ENCODE data around the gene NUP214. TPM values are rescaled to one million over a fixed set of nuclear protein-coding genes. Genes with fewer than 3 reads are reported as not detected.

NUP214 gene
- total RNA-seq, 5 donors from 2014 or later (not counting 1 experiment from before 2014, with no cell fraction given) = 66.7 to 106 (median 68.5) TPM

GRCh38 chr9:131233556-131233955, 108.2 kb downstream of the NUP214 start:
- H3K27ac ChIP-seq (ENCODE audit: low read length) = peak overlapping the region; percentile 67
- ATAC-seq (replicated peaks in 1 of 4) (peak in 3 of 4 experiments; percentile 10 to 37 (median 17)), DNase-seq (peak in 12 of 35 experiments; percentile 14 to 66 (median 27))
- POLR2A ChIA-PET = interaction anchor here in 1 of 2 donors (0.5 to 0.7 kb wide), 2 partner anchors 38 to 1536 kb away, joined by 4 read pairs; no protein-coding TSS in a partner anchor
- CTCF ChIA-PET = no interaction called here
- H3K4me1 ChIP-seq (ENCODE audit: control insufficient read depth in 1 of 2, extremely low read depth in 1 of 2, insufficient read depth in 2 of 2, low read length in 2 of 2) = peaks cover 9 to 63% of the 10 kb centered on the region in 2 experiments
- H3K9me3 Mint-ChIP-seq = no peaks in the 10 kb centered on the region
- no peaks in the 10 kb centered on the region for H3K27me3 Mint-ChIP-seq
- 47% methylated on average over 3 of the region's 11 CpGs for WGBS (ENCODE audit: insufficient coverage)
- H3K4me3 Mint-ChIP-seq = peak overlapping the region; percentile 47 to 75 (median 51)
- H3K4me1 Mint-ChIP-seq = peaks cover 35 to 49% (median 46%) of the 10 kb centered on the region in 3 donors
- peaks cover 3 to 48% of the 10 kb centered on the region in 2 donors for H3K36me3 ChIP-seq (ENCODE audit: control insufficient read depth in 2 of 2, extremely low read depth in 1 of 2, insufficient read depth in 1 of 2, low read length in 1 of 2)
- H3K9me3 ChIP-seq = no peaks in the 10 kb centered on the region
- H3K27me3 ChIP-seq (replicated peaks in 1 of 2; ENCODE audit: control insufficient read depth in 2 of 2, extremely low read depth in 1 of 2, insufficient read depth in 2 of 2, low read length in 1 of 2) = no peaks in the 10 kb centered on the region
- peaks cover 37% of the 10 kb centered on the region for H3K36me3 Mint-ChIP-seq
- peak overlapping the region; percentile 93 to 97 for H3K27ac Mint-ChIP-seq
- H3K4me3 ChIP-seq (ENCODE audit: control insufficient read depth in 1 of 2, extremely low read depth in 1 of 2, low read length in 1 of 2) = peak overlapping the region in 1 of 2 donors; percentile 7

- Histone ChIP-seq H3K27ac (ENCODE audit: low read length) (peak overlapping the region; percentile 67), H3K27me3 (replicated peaks in 1 of 2; ENCODE audit: control insufficient read depth in 2 of 2, extremely low read depth in 1 of 2, insufficient read depth in 2 of 2, low read length in 1 of 2) (no peaks in the 10 kb centered on the region), H3K9me3 (no peaks in the 10 kb centered on the region), H3K4me3 (ENCODE audit: control insufficient read depth in 1 of 2, extremely low read depth in 1 of 2, low read length in 1 of 2) (peak overlapping the region in 1 of 2 donors; percentile 7), H3K4me1 (ENCODE audit: control insufficient read depth in 1 of 2, extremely low read depth in 1 of 2, insufficient read depth in 2 of 2, low read length in 2 of 2) (peaks cover 12 to 67% of the 10 kb centered on the region in 2 experiments), H3K36me3 (ENCODE audit: control insufficient read depth in 2 of 2, extremely low read depth in 1 of 2, insufficient read depth in 1 of 2, low read length in 1 of 2) (peaks cover 3 to 44% of the 10 kb centered on the region in 2 donors)
- 74% methylated on average over 8 of the region's 9 CpGs for WGBS (ENCODE audit: insufficient coverage)
- Mint-ChIP-seq H3K9me3 (no peaks in the 10 kb centered on the region), H3K4me3 (peak overlapping the region; percentile 47 to 75 (median 51)), H3K36me3 (peaks cover 35% of the 10 kb centered on the region), H3K27ac (peak overlapping the region; percentile 93 to 97), H3K4me1 (peaks cover 40 to 53% (median 50%) of the 10 kb centered on the region in 3 donors), H3K27me3 (no peaks in the 10 kb centered on the region)
- DNase-seq (peak in 6 of 35 experiments; percentile 12 to 51 (median 22)), ATAC-seq (replicated peaks in 1 of 4) (peak in 1 of 4 experiments; percentile 16)
- ChIA-PET CTCF (no interaction called here), POLR2A (interaction anchor here in 1 of 2 donors (0.5 kb wide), 1 partner anchor 1536 kb away, joined by 4 read pairs; no protein-coding TSS in a partner anchor)
Measured at GRCh38 chr9:131233995-131234394, 108.6 kb downstream of the NUP214 start.

GRCh38 chr9:131234799-131235479, 109.6 kb downstream of the NUP214 start:
- no peaks in the 10 kb centered on the region for H3K9me3 Mint-ChIP-seq
- H3K36me3 Mint-ChIP-seq = peaks cover 31% of the 10 kb centered on the region
- ChIA-PET POLR2A (no interaction called here), CTCF (no interaction called here)
- no peaks in the 10 kb centered on the region for H3K27me3 Mint-ChIP-seq
- no peak overlapping the region for H3K4me3 ChIP-seq (ENCODE audit: control insufficient read depth in 1 of 2, extremely low read depth in 1 of 2, low read length in 1 of 2)
- WGBS (ENCODE audit: insufficient coverage) = 97% methylated on average over 8 of the region's 16 CpGs
- H3K27ac Mint-ChIP-seq = peak overlapping the region; percentile 93 to 97
- peak overlapping the region; percentile 67 for H3K27ac ChIP-seq (ENCODE audit: low read length)
- H3K36me3 ChIP-seq (ENCODE audit: control insufficient read depth in 2 of 2, extremely low read depth in 1 of 2, insufficient read depth in 1 of 2, low read length in 1 of 2) = peaks cover 3 to 34% of the 10 kb centered on the region in 2 donors
- DNase-seq = no peak
- H3K4me3 Mint-ChIP-seq = peak overlapping the region in 1 of 3 donors; percentile 47
- H3K27me3 ChIP-seq (replicated peaks in 1 of 2; ENCODE audit: control insufficient read depth in 2 of 2, extremely low read depth in 1 of 2, insufficient read depth in 2 of 2, low read length in 1 of 2) = no peaks in the 10 kb centered on the region
- no peaks in the 10 kb centered on the region for H3K9me3 ChIP-seq
- no peak for ATAC-seq (replicated peaks in 1 of 4)
- H3K4me1 ChIP-seq (ENCODE audit: control insufficient read depth in 1 of 2, extremely low read depth in 1 of 2, insufficient read depth in 2 of 2, low read length in 2 of 2) = peaks cover 14 to 76% of the 10 kb centered on the region in 2 experiments
- peaks cover 44 to 60% (median 60%) of the 10 kb centered on the region in 3 donors for H3K4me1 Mint-ChIP-seq

- peak overlapping the region; percentile 67 for H3K27ac ChIP-seq (ENCODE audit: low read length)
- H3K4me3 ChIP-seq (ENCODE audit: control insufficient read depth in 1 of 2, extremely low read depth in 1 of 2, low read length in 1 of 2) = no peak overlapping the region
- Mint-ChIP-seq H3K27me3 (no peaks in the 10 kb centered on the region), H3K4me3 (no peak overlapping the region), H3K36me3 (peaks cover 26% of the 10 kb centered on the region), H3K4me1 (peaks cover 44 to 65% (median 64%) of the 10 kb centered on the region in 3 donors), H3K27ac (peak overlapping the region; percentile 80 to 97), H3K9me3 (no peaks in the 10 kb centered on the region)
- H3K4me1 ChIP-seq (ENCODE audit: control insufficient read depth in 1 of 2, extremely low read depth in 1 of 2, insufficient read depth in 2 of 2, low read length in 2 of 2) = peaks cover 14 to 77% of the 10 kb centered on the region in 2 experiments
- CTCF ChIA-PET = no interaction called here
- WGBS (ENCODE audit: insufficient coverage) = 96% methylated on average over 9 of the region's 9 CpGs
- H3K27me3 ChIP-seq (replicated peaks in 1 of 2; ENCODE audit: control insufficient read depth in 2 of 2, extremely low read depth in 1 of 2, insufficient read depth in 2 of 2, low read length in 1 of 2) = no peaks in the 10 kb centered on the region
- POLR2A ChIA-PET = no interaction called here
- DNase-seq (no peak), ATAC-seq (replicated peaks in 1 of 4) (no peak)
- peaks cover 3 to 30% of the 10 kb centered on the region in 2 donors for H3K36me3 ChIP-seq (ENCODE audit: control insufficient read depth in 2 of 2, extremely low read depth in 1 of 2, insufficient read depth in 1 of 2, low read length in 1 of 2)
- H3K9me3 ChIP-seq = no peaks in the 10 kb centered on the region
Measured at GRCh38 chr9:131235480-131235851, 110.1 kb downstream of the NUP214 start.

GRCh38 chr9:131236161-131236560, 110.8 kb downstream of the NUP214 start:
- Histone ChIP-seq H3K27ac (ENCODE audit: low read length) (no peak overlapping the region), H3K36me3 (ENCODE audit: control insufficient read depth in 2 of 2, extremely low read depth in 1 of 2, insufficient read depth in 1 of 2, low read length in 1 of 2) (peaks cover 3 to 25% of the 10 kb centered on the region in 2 donors), H3K27me3 (replicated peaks in 1 of 2; ENCODE audit: control insufficient read depth in 2 of 2, extremely low read depth in 1 of 2, insufficient read depth in 2 of 2, low read length in 1 of 2) (no peaks in the 10 kb centered on the region), H3K4me1 (ENCODE audit: control insufficient read depth in 1 of 2, extremely low read depth in 1 of 2, insufficient read depth in 2 of 2, low read length in 2 of 2) (peaks cover 14 to 79% of the 10 kb centered on the region in 2 experiments), H3K4me3 (ENCODE audit: control insufficient read depth in 1 of 2, extremely low read depth in 1 of 2, low read length in 1 of 2) (no peak overlapping the region), H3K9me3 (no peaks in the 10 kb centered on the region)
- H3K27ac Mint-ChIP-seq = peak overlapping the region; percentile 96 to 97
- no peaks in the 10 kb centered on the region for H3K9me3 Mint-ChIP-seq
- H3K4me1 Mint-ChIP-seq = peaks cover 44 to 65% (median 64%) of the 10 kb centered on the region in 3 donors
- ChIA-PET POLR2A (no interaction called here), CTCF (interaction anchor here in 1 of 2 donors (0.6 kb wide), 1 partner anchor 20 kb away, joined by 5 read pairs; no protein-coding TSS in a partner anchor)
- ATAC-seq (replicated peaks in 1 of 4) (no peak), DNase-seq (no peak)
- H3K27me3 Mint-ChIP-seq = no peaks in the 10 kb centered on the region
- no peak overlapping the region for H3K4me3 Mint-ChIP-seq
- no CpG with 5 or more reads among the region's 8 CpGs for WGBS (ENCODE audit: insufficient coverage)
- peaks cover 22% of the 10 kb centered on the region for H3K36me3 Mint-ChIP-seq

- no peaks in the 10 kb centered on the region for H3K9me3 ChIP-seq
- ATAC-seq (replicated peaks in 1 of 4) (no peak), DNase-seq (no peak)
- H3K27ac ChIP-seq (ENCODE audit: low read length) = no peak overlapping the region
- peak overlapping the region in 1 of 3 donors; percentile 78 for H3K4me3 Mint-ChIP-seq
- WGBS (ENCODE audit: insufficient coverage) = 100% methylated on average over 3 of the region's 5 CpGs
- H3K27me3 ChIP-seq (replicated peaks in 1 of 2; ENCODE audit: control insufficient read depth in 2 of 2, extremely low read depth in 1 of 2, insufficient read depth in 2 of 2, low read length in 1 of 2) = no peaks in the 10 kb centered on the region
- peaks cover 19% of the 10 kb centered on the region for H3K36me3 Mint-ChIP-seq
- peaks cover 14 to 79% of the 10 kb centered on the region in 2 experiments for H3K4me1 ChIP-seq (ENCODE audit: control insufficient read depth in 1 of 2, extremely low read depth in 1 of 2, insufficient read depth in 2 of 2, low read length in 2 of 2)
- no peaks in the 10 kb centered on the region for H3K27me3 Mint-ChIP-seq
- H3K9me3 Mint-ChIP-seq = no peaks in the 10 kb centered on the region
- peaks cover 3 to 21% of the 10 kb centered on the region in 2 donors for H3K36me3 ChIP-seq (ENCODE audit: control insufficient read depth in 2 of 2, extremely low read depth in 1 of 2, insufficient read depth in 1 of 2, low read length in 1 of 2)
- peak overlapping the region; percentile 96 to 97 for H3K27ac Mint-ChIP-seq
- peaks cover 44 to 65% (median 64%) of the 10 kb centered on the region in 3 donors for H3K4me1 Mint-ChIP-seq
- POLR2A ChIA-PET = interaction anchor here (0.5 to 0.6 kb wide), 2 partner anchors 34 to 38 kb away, joined by 3 read pairs; no protein-coding TSS in a partner anchor
- H3K4me3 ChIP-seq (ENCODE audit: control insufficient read depth in 1 of 2, extremely low read depth in 1 of 2, low read length in 1 of 2) = no peak overlapping the region
- CTCF ChIA-PET = no interaction called here
Measured at GRCh38 chr9:131236761-131237160, 111.4 kb downstream of the NUP214 start.

All from T-cell (primary cell).